ENCODE data around the gene MYO16.

MYO16 gene

GRCh38 chr13:108944760-108945159 is 315.3 kb downstream of the MYO16 start:
- Mint-ChIP-seq H3K36me3 (no peaks in the 10 kb centered on the region), H3K4me3 (no peak overlapping the region), H3K27me3 (no peaks in the 10 kb centered on the region), H3K9me3 (no peaks in the 10 kb centered on the region), H3K27ac (no peak overlapping the region), H3K4me1 (no peaks in the 10 kb centered on the region)
- DNase-seq (ENCODE audit: low spot score in 2 of 2) (no peak), ATAC-seq (ENCODE audit: low read depth) (no peak)

GRCh38 chr13:108947551-108948030 is 318.2 kb downstream of the MYO16 start:
- ATAC-seq (ENCODE audit: low read depth) (no peak), DNase-seq (ENCODE audit: low spot score in 2 of 2) (no peak)
- no peak overlapping the region for H3K4me3 Mint-ChIP-seq
- H3K27me3 Mint-ChIP-seq: no peaks in the 10 kb centered on the region
- H3K9me3 Mint-ChIP-seq: no peaks in the 10 kb centered on the region
- no peaks in the 10 kb centered on the region for H3K36me3 Mint-ChIP-seq
- no peaks in the 10 kb centered on the region for H3K4me1 Mint-ChIP-seq
- no peak overlapping the region for H3K27ac Mint-ChIP-seq

DNA sequence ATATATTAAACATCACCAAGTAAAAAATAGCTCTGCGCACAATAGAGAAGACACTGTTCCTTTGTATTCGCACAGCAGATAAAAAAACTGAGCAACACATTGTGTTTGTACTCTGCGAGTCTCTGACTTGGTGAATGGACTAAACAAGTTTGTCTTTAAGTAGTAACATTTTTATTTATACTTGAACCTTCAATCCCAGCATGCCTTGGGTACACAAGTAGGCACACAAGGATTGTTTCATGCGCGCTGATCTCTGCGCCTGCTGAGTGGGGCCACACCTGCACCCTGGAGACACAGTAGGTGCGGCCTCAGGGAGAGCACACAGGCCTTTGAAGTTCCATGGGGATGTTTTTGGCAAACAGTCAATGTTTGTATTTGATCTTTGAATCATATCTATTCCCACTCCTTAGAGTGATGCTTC is 318.9 kb downstream of the MYO16 start:
- no peaks in the 10 kb centered on the region for H3K9me3 Mint-ChIP-seq
- no peaks in the 10 kb centered on the region for H3K4me1 Mint-ChIP-seq
- DNase-seq (ENCODE audit: low spot score in 2 of 2) (no peak), ATAC-seq (ENCODE audit: low read depth) (no peak)
- H3K27me3 Mint-ChIP-seq: no peaks in the 10 kb centered on the region
- H3K36me3 Mint-ChIP-seq: no peaks in the 10 kb centered on the region
- no peak overlapping the region for H3K27ac Mint-ChIP-seq
- no peak overlapping the region for H3K4me3 Mint-ChIP-seq

DNA sequence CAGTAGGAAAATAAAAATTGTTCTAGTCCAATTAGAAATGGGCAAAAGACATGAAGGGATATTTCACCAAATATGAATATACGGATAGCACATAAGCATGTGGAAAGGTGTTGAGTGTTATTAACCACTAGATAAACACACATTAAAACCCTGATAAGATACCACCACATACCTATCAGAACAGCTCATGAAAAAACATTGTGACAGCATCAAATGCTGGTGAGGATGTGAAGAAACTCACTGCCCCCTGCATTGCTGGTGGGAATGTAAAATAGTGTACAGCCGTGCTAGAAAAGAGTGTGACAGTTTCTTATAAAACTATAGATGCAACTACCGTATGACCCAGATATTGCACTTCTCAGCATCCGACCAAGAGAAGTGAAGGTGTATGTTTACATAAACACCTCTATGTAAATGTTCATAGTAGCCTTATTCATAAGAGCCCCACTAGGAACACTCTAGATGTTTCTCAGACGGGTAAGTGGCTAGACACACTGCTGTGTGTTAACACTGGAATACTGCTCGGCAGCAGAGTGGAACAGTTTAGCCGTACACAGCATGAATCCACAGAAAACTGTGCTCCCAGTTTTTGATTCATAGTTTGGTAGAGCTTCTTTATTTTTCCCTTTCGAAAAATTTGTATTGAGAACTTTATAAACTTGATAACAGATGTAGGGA is 321.1 kb downstream of the MYO16 start:
- DNase-seq (ENCODE audit: low spot score in 2 of 2): no peak
- ATAC-seq (ENCODE audit: low read depth): no peak
- peaks cover 3% of the 10 kb centered on the region for H3K27me3 Mint-ChIP-seq
- no peaks in the 10 kb centered on the region for H3K9me3 Mint-ChIP-seq
- no peak overlapping the region for H3K4me3 Mint-ChIP-seq
- no peaks in the 10 kb centered on the region for H3K4me1 Mint-ChIP-seq
- no peak overlapping the region for H3K27ac Mint-ChIP-seq
- H3K36me3 Mint-ChIP-seq: no peaks in the 10 kb centered on the region

DNA sequence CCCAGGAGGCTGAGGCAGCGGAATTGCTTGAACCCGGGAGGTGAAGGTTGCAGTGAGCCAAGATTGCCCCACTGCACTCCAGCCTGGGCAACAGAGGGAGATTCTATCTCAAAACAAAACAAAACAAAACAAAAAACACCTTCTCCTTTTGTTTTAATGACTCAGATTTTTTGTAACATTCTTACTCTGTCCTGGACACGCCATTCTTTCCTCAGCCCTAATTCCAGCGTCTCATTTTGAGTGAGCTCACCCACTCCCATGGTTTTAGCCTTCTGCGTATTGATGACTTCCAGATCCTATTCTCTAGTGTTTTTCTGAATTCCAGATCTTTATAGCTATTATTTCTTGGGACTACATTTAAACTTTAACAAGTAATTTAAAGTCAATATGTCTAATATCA is 326.3 kb downstream of the MYO16 start:
- Mint-ChIP-seq H3K27ac (no peak overlapping the region), H3K4me3 (no peak overlapping the region), H3K27me3 (peaks cover 11% of the 10 kb centered on the region), H3K36me3 (no peaks in the 10 kb centered on the region), H3K4me1 (no peaks in the 10 kb centered on the region), H3K9me3 (no peaks in the 10 kb centered on the region)
- ATAC-seq (ENCODE audit: low read depth) (no peak), DNase-seq (ENCODE audit: low spot score in 2 of 2) (no peak)

DNA sequence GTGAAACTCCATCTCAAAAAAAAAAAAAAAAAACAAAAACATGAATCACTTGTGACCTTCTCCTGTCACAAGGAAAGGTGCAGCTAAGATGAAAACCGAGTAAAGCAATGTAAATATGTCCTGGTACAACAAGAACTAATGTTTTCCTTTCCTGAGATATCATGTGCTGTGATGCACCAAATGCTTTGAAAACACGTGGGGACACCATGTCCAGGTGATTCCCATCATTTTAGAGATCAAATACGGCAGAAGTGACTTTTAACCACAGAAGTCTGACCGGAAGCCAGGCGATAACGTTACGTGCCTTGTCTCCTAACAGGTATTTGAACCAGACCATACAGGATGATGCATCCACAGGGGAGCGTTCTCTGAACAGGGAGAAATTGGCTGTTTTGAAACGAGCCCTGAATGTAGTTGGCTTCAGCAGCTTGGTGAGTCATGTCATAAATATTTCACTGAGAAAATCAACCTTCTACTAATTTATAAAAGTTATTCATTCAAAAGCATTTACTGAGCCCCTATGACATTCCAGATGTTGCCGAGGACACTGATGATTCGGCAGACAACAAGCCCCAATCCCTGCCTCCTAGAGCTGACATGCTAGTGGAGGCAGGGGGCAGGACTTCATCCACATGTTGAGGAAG is 328.1 kb downstream of the MYO16 start:
- Mint-ChIP-seq H3K27ac (no peak overlapping the region), H3K9me3 (no peaks in the 10 kb centered on the region), H3K36me3 (no peaks in the 10 kb centered on the region), H3K4me1 (no peaks in the 10 kb centered on the region), H3K27me3 (peaks cover 11% of the 10 kb centered on the region), H3K4me3 (no peak overlapping the region)
- ATAC-seq (ENCODE audit: low read depth): no peak
- DNase-seq (ENCODE audit: low spot score in 2 of 2): no peak

GRCh38 chr13:108958013-108958376 is 328.6 kb downstream of the MYO16 start:
- H3K27me3 Mint-ChIP-seq: peaks cover 11% of the 10 kb centered on the region

DNA sequence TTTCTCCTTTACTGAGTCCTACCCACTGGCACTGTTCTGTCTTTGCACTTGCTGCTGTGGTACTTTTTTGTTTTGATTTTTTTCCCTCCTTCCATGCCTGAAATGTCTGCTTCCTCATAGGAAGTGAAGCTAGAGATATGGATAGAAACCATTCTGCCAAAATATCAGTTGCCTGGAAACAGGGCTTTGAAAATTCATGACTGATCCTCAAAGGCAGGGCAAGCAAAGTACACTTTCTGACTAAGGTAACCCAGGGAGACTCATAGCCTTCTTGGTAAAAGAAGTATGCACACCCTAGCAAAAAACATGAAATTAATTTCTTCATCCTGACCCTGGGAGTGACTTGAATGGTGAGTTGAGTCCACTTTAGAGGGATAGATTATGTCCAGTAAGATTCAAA is 329.8 kb downstream of the MYO16 start:
- Mint-ChIP-seq H3K4me1 (no peaks in the 10 kb centered on the region), H3K27me3 (peaks cover 11% of the 10 kb centered on the region), H3K9me3 (no peaks in the 10 kb centered on the region), H3K27ac (no peak overlapping the region), H3K4me3 (no peak overlapping the region), H3K36me3 (no peaks in the 10 kb centered on the region)
- DNase-seq (ENCODE audit: low spot score in 2 of 2): no peak
- no peak for ATAC-seq (ENCODE audit: low read depth)

More at GRCh38 chr13:108958013-108958376, 328.6 kb downstream of the MYO16 start:
- Mint-ChIP-seq H3K4me1 (no peaks in the 10 kb centered on the region), H3K36me3 (no peaks in the 10 kb centered on the region), H3K4me3 (no peak overlapping the region), H3K27ac (no peak overlapping the region), H3K9me3 (no peaks in the 10 kb centered on the region)
- no peak for ATAC-seq (ENCODE audit: low read depth)
- DNase-seq (ENCODE audit: low spot score in 2 of 2): no peak

- Mint-ChIP-seq H3K4me3 (no peak overlapping the region), H3K4me1 (no peaks in the 10 kb centered on the region), H3K27me3 (peaks cover 11% of the 10 kb centered on the region), H3K27ac (no peak overlapping the region), H3K36me3 (no peaks in the 10 kb centered on the region), H3K9me3 (no peaks in the 10 kb centered on the region)
- ATAC-seq (ENCODE audit: low read depth): no peak
- DNase-seq (ENCODE audit: low spot score in 2 of 2): no peak
Observed at GRCh38 chr13:108960006-108960405, 330.6 kb downstream of the MYO16 start.

- no peaks in the 10 kb centered on the region for H3K9me3 Mint-ChIP-seq
- peak in 1 of 2 donors; percentile 39 for DNase-seq (ENCODE audit: low spot score in 2 of 2)
- peaks cover 2% of the 10 kb centered on the region for H3K27me3 Mint-ChIP-seq
- H3K4me1 Mint-ChIP-seq: no peaks in the 10 kb centered on the region
- ATAC-seq (ENCODE audit: low read depth): peak; percentile 74
- no peaks in the 10 kb centered on the region for H3K36me3 Mint-ChIP-seq
- H3K27ac Mint-ChIP-seq: no peak overlapping the region
- no peak overlapping the region for H3K4me3 Mint-ChIP-seq
Observed at GRCh38 chr13:108961542-108962125, 332.2 kb downstream of the MYO16 start.

DNA sequence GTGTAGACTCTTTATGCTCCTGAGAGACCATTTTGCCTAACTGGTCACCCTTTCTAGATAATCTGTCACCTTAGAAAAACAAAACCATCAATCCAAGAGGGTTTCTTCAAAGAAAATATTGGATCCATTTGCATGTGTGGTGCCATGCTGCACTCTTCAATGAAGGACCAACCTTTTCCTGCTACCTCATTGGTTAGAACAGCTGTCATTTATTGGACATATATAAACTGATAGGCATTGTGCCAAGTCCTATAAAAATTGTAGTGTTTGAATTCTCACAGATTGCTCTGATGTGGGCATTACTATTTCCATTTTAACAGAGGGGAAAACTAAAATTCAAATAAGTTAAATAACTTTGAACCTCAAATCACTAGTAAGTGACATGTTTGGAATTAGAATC is 333.2 kb downstream of the MYO16 start:
- Mint-ChIP-seq H3K4me1 (no peaks in the 10 kb centered on the region), H3K36me3 (no peaks in the 10 kb centered on the region), H3K9me3 (no peaks in the 10 kb centered on the region), H3K27ac (no peak overlapping the region), H3K27me3 (no peaks in the 10 kb centered on the region), H3K4me3 (no peak overlapping the region)
- DNase-seq (ENCODE audit: low spot score in 2 of 2) (no peak), ATAC-seq (ENCODE audit: low read depth) (no peak)

DNA sequence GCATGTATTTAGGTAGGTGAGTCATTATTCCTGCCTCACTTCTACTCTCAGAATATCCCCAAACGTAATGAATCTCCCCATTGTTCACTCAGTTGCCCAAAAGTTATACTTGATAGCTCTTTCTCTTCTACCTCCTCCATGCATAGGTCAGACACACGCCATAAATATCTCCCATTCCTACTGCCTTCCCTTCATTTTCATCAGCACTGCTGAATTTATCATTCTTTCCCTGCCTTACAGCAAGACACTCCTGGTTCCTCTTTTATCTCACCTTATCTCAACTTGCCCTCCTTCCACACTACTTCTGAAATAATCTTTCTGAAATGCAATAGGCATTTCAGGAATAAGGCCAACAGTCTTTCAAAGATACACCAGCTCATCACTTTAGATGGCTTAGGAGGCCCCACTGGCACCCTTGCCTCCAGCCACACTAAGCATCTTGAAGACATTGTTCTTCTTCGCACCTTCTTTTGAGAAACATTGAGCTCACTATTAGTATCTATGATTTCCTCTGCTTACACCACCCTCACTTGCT is 333.9 kb downstream of the MYO16 start:
- Mint-ChIP-seq H3K4me3 (no peak overlapping the region), H3K4me1 (no peaks in the 10 kb centered on the region), H3K36me3 (no peaks in the 10 kb centered on the region), H3K9me3 (no peaks in the 10 kb centered on the region), H3K27me3 (peaks cover 2% of the 10 kb centered on the region), H3K27ac (no peak overlapping the region)
- DNase-seq (ENCODE audit: low spot score in 2 of 2): no peak
- no peak for ATAC-seq (ENCODE audit: low read depth)

DNA sequence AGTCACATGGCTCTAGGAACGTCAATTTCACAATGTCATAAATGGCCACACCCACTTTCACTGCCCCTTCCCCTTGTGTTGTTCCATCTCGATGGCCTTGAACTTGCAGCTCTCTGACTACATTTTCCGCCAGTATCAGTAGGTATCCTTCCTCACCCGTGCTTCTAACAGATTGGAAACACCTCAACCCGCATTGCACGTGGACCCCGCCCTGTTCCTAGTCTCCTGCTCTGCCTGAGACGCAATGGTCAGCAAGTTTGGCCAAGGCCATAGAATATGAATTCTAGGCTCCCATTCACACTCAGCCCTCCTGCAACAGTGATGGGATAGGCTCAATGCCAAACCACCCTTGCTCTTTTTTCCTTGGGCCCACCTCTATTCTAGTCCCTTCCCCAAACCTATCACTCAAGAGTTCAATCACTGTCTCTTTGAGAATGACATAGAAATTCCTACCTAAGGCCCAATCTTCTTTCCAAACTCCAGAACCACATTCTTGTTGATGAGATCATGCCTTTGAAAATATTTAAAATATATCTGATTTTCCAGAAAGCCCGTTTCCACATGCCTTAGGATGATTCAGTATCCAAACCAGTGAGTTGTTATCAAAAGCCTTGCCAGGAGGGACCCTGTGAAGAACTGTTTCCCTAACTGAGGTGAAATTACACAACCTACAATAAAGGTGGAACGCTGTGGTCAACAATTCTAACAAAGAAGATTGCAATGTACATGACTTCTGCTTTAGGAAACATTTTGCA is 334.6 kb downstream of the MYO16 start:
- DNase-seq (ENCODE audit: low spot score in 2 of 2) (no peak), ATAC-seq (ENCODE audit: low read depth) (no peak)
- Mint-ChIP-seq H3K4me3 (no peak overlapping the region), H3K36me3 (no peaks in the 10 kb centered on the region), H3K9me3 (no peaks in the 10 kb centered on the region), H3K27me3 (peaks cover 2% of the 10 kb centered on the region), H3K27ac (no peak overlapping the region), H3K4me1 (no peaks in the 10 kb centered on the region)

GRCh38 chr13:108964606-108965005 is 335.2 kb downstream of the MYO16 start:
- H3K36me3 Mint-ChIP-seq: no peaks in the 10 kb centered on the region
- H3K27ac Mint-ChIP-seq: no peak overlapping the region
- H3K4me1 Mint-ChIP-seq: no peaks in the 10 kb centered on the region
- DNase-seq (ENCODE audit: low spot score in 2 of 2) (no peak), ATAC-seq (ENCODE audit: low read depth) (no peak)
- no peak overlapping the region for H3K4me3 Mint-ChIP-seq
- H3K9me3 Mint-ChIP-seq: no peaks in the 10 kb centered on the region
- H3K27me3 Mint-ChIP-seq: peaks cover 2% of the 10 kb centered on the region
